ENCODE results near the gene NKD1. TPM values are rescaled to one million over a fixed set of nuclear protein-coding genes. Genes with fewer than 3 reads are reported as not detected.

NKD1 gene
- total and polyA plus RNA-seq, 2 of the 8 experiments (the other 6 are each of a cell fraction or from before 2014, with no cell fraction given), result 0.70 to 4.5 TPM

GRCh38 chr16:50643192-50643591 is 95.0 kb downstream of the NKD1 start (continued):
- TF ChIP-seq TEAD4 (IDR thresholded peaks at IDR 0.05; ENCODE audit: low read depth, low read length), result no peak

All from H1 (cell line).